BLaER1 (cell line): ENCODE results near the gene ACSL5.
"Not testable (repeated sequence)": the region's sequence is repeated elsewhere in the genome, so short reads cannot be mapped to it uniquely, and the experiment has no call there.

ENCODE experiments used
- H3K27ac ChIP-seq: shearing (Covaris generic); formaldehyde crosslinking; 2 replicates; pipeline ENCODE4 v1.8.1; 2022
- H3K27me3 ChIP-seq: shearing (Covaris generic); formaldehyde crosslinking; 2 replicates; pipeline ENCODE4 v1.8.1; 2022
- H3K36me3 ChIP-seq: shearing (Covaris generic); formaldehyde crosslinking; 2 replicates; pipeline ENCODE4 v1.8.1; 2022
- H3K4me1 ChIP-seq: shearing (Covaris generic); formaldehyde crosslinking; 2 replicates; pipeline ENCODE4 v1.8.1; 2022
- H3K4me2 ChIP-seq: shearing (Covaris generic); formaldehyde crosslinking; 2 replicates; pipeline ENCODE4 v1.8.1; 2022
- H3K4me3 ChIP-seq: shearing (Covaris generic); formaldehyde crosslinking; 2 replicates; pipeline ENCODE4 v1.8.1; 2022
- H3K9ac ChIP-seq: shearing (Covaris generic); formaldehyde crosslinking; 2 replicates; pipeline ENCODE4 v1.8.1; 2022
- H3K9me3 ChIP-seq: shearing (Covaris generic); formaldehyde crosslinking; 2 replicates; pipeline ENCODE4 v1.8.1; 2022
- H4K20me1 ChIP-seq: shearing (Covaris generic); formaldehyde crosslinking; 2 replicates; pipeline ENCODE4 v1.8.1; 2022
- Cebpa-rat ChIP-seq: shearing (Covaris generic); IDR thresholded peaks from 2 replicates; pipeline ENCODE4 v1.8.1; 2022

ACSL5 gene

GRCh38 chr10:112456533-112456932, 82.6 kb downstream of the ACSL5 start:
- peaks cover 43% of the 10 kb centered on the region for H4K20me1 ChIP-seq

GRCh38 chr10:112460366-112460765, 86.5 kb downstream of the ACSL5 start:
- peaks cover 41% of the 10 kb centered on the region for H3K36me3 ChIP-seq
- no peak overlapping the region for H3K4me3 ChIP-seq
- no peaks in the 10 kb centered on the region for H3K4me1 ChIP-seq
- no peaks in the 10 kb centered on the region for H3K27me3 ChIP-seq
- peaks cover 33% of the 10 kb centered on the region; the same call in 1 of the 2 replicates for H4K20me1 ChIP-seq
- H3K9me3 ChIP-seq = peaks cover 9% of the 10 kb centered on the region; the same call in 1 of the 2 replicates
- no peak overlapping the region for H3K27ac ChIP-seq
- no peak overlapping the region for H3K9ac ChIP-seq
- H3K4me2 ChIP-seq = no peak overlapping the region
- TF ChIP-seq Cebpa-rat = no peak

More at GRCh38 chr10:112456533-112456932, 82.6 kb downstream of the ACSL5 start:
- peaks cover 3% of the 10 kb centered on the region for H3K4me1 ChIP-seq
- no peaks in the 10 kb centered on the region for H3K27me3 ChIP-seq
- H3K4me3 ChIP-seq = no peak overlapping the region
- H3K9me3 ChIP-seq = no peaks in the 10 kb centered on the region
- TF ChIP-seq Cebpa-rat = no peak
- no peak overlapping the region for H3K27ac ChIP-seq
- H3K36me3 ChIP-seq = peaks cover 9% of the 10 kb centered on the region
- no peak overlapping the region for H3K4me2 ChIP-seq
- H3K9ac ChIP-seq = no peak overlapping the region

- H3K9me3 ChIP-seq = peaks cover 10% of the 10 kb centered on the region; the same call in 1 of the 2 replicates
- H3K27ac ChIP-seq = no peak overlapping the region
- H3K9ac ChIP-seq = no peak overlapping the region
- H3K4me3 ChIP-seq = no peak overlapping the region
- H3K36me3 ChIP-seq = peaks cover 50% of the 10 kb centered on the region
- H4K20me1 ChIP-seq = peaks cover 28% of the 10 kb centered on the region; the same call in 1 of the 2 replicates
- no peaks in the 10 kb centered on the region for H3K27me3 ChIP-seq
- H3K4me1 ChIP-seq = no peaks in the 10 kb centered on the region
- no peak overlapping the region for H3K4me2 ChIP-seq
- no peak for TF ChIP-seq Cebpa-rat
Measured at GRCh38 chr10:112461029-112461887, 87.3 kb downstream of the ACSL5 start.

- H3K36me3 ChIP-seq = peaks cover 74% of the 10 kb centered on the region
- H3K4me3 ChIP-seq, H3K4me2 ChIP-seq, H3K4me1 ChIP-seq, H3K9ac ChIP-seq, H3K27me3 ChIP-seq, H3K27ac ChIP-seq: not testable (repeated sequence)
- peaks cover 35% of the 10 kb centered on the region for H4K20me1 ChIP-seq
- H3K9me3 ChIP-seq = peaks cover 10% of the 10 kb centered on the region; the same call in 1 of the 2 replicates
Measured at GRCh38 chr10:112464074-112464473, 90.2 kb downstream of the ACSL5 start.

GRCh38 chr10:112465299-112465883, 91.5 kb downstream of the ACSL5 start:
- Histone ChIP-seq H3K4me1 (no peaks in the 10 kb centered on the region), H3K27ac (no peak overlapping the region), H3K9ac (no peak overlapping the region), H3K27me3 (no peaks in the 10 kb centered on the region), H3K4me2 (no peak overlapping the region), H3K36me3 (peaks cover 86% of the 10 kb centered on the region), H3K9me3 (peaks cover 10% of the 10 kb centered on the region; the same call in 1 of the 2 replicates), H3K4me3 (no peak overlapping the region), H4K20me1 (peaks cover 42% of the 10 kb centered on the region)
- TF ChIP-seq Cebpa-rat = no peak

GRCh38 chr10:112466802-112467201, 92.9 kb downstream of the ACSL5 start:
- peaks cover 78% of the 10 kb centered on the region for H3K36me3 ChIP-seq
- H3K27me3 ChIP-seq = no peaks in the 10 kb centered on the region
- H3K4me2 ChIP-seq = no peak overlapping the region
- no peaks in the 10 kb centered on the region for H3K4me1 ChIP-seq
- no peak overlapping the region for H3K4me3 ChIP-seq
- H4K20me1 ChIP-seq = peaks cover 42% of the 10 kb centered on the region
- no peak for TF ChIP-seq Cebpa-rat
- H3K27ac ChIP-seq = no peak overlapping the region
- no peak overlapping the region for H3K9ac ChIP-seq
- peaks cover 10% of the 10 kb centered on the region; the same call in 1 of the 2 replicates for H3K9me3 ChIP-seq

GRCh38 chr10:112467541-112468075, 93.7 kb downstream of the ACSL5 start:
- H3K36me3 ChIP-seq = peaks cover 74% of the 10 kb centered on the region
- H4K20me1 ChIP-seq = peaks cover 42% of the 10 kb centered on the region
- no peak overlapping the region for H3K27ac ChIP-seq
- no peak overlapping the region for H3K4me3 ChIP-seq
- no peaks in the 10 kb centered on the region for H3K4me1 ChIP-seq
- no peak for TF ChIP-seq Cebpa-rat
- H3K27me3 ChIP-seq = no peaks in the 10 kb centered on the region
- H3K4me2 ChIP-seq = no peak overlapping the region
- H3K9ac ChIP-seq = no peak overlapping the region
- peaks cover 10% of the 10 kb centered on the region; the same call in 1 of the 2 replicates for H3K9me3 ChIP-seq

GRCh38 chr10:112471878-112472487, 98.1 kb downstream of the ACSL5 start:
- Histone ChIP-seq H3K27me3 (no peaks in the 10 kb centered on the region), H3K4me1 (no peaks in the 10 kb centered on the region; the same call in 1 of the 2 replicates), H3K9ac (no peak overlapping the region), H4K20me1 (peaks cover 59% of the 10 kb centered on the region), H3K36me3 (peaks cover 33% of the 10 kb centered on the region), H3K9me3 (no peaks in the 10 kb centered on the region), H3K4me3 (no peak overlapping the region), H3K4me2 (no peak overlapping the region), H3K27ac (no peak overlapping the region)
- no peak for TF ChIP-seq Cebpa-rat

- peaks cover 30% of the 10 kb centered on the region for H4K20me1 ChIP-seq
- H3K27ac ChIP-seq = no peak overlapping the region
- H3K27me3 ChIP-seq = no peaks in the 10 kb centered on the region
- H3K36me3 ChIP-seq = peaks cover under 1% of the 10 kb centered on the region; the same call in 1 of the 2 replicates
- H3K4me3 ChIP-seq = no peak overlapping the region
- H3K4me2 ChIP-seq = no peak overlapping the region
- H3K9ac ChIP-seq = no peak overlapping the region
- TF ChIP-seq Cebpa-rat = no peak
- H3K9me3 ChIP-seq = no peaks in the 10 kb centered on the region
- no peaks in the 10 kb centered on the region; the same call in 1 of the 2 replicates for H3K4me1 ChIP-seq
Measured at GRCh38 chr10:112475575-112476218, 101.8 kb downstream of the ACSL5 start.
